Skeletal muscle satellite cell (primary cell): ENCODE results near the gene SCARF2.
"Not testable (repeated sequence)": the region's sequence is repeated elsewhere in the genome, so short reads cannot be mapped to it uniquely, and the experiment has no call there.

Source experiments
- H3K27me3 ChIP-seq: 2 replicates; pipeline ENCODE4 v1.7.0; 2013; ENCODE audit warnings: low read length; ENCODE audit not compliant: control insufficient read depth, insufficient read depth
- H3K36me3 ChIP-seq: 2 replicates; pipeline ENCODE4 v1.7.0; 2013; ENCODE audit warnings: mild to moderate bottlenecking, control low read depth, low read length; ENCODE audit not compliant: insufficient read depth
- H3K4me1 ChIP-seq: 2 replicates; pipeline ENCODE4 v1.7.0; 2013; ENCODE audit warnings: low read length; ENCODE audit not compliant: control insufficient read depth, insufficient read depth
- H3K4me2 ChIP-seq: 2 replicates; pipeline ENCODE4 v1.7.0; 2013; ENCODE audit warnings: mild to moderate bottlenecking, low read length
- H3K4me3 ChIP-seq: 2 replicates; pipeline ENCODE4 v1.7.0; 2013; ENCODE audit warnings: low read length
- H3K9ac ChIP-seq: 2 replicates; pipeline ENCODE4 v1.7.0; 2013; ENCODE audit warnings: mild to moderate bottlenecking, low read depth, low read length, moderate library complexity
- H3K9me3 ChIP-seq: replicated peaks from 2 replicates; pipeline ENCODE4 v1.7.0; 2013; ENCODE audit warnings: mild to moderate bottlenecking, control low read depth, low read length

SCARF2 gene

DNA sequence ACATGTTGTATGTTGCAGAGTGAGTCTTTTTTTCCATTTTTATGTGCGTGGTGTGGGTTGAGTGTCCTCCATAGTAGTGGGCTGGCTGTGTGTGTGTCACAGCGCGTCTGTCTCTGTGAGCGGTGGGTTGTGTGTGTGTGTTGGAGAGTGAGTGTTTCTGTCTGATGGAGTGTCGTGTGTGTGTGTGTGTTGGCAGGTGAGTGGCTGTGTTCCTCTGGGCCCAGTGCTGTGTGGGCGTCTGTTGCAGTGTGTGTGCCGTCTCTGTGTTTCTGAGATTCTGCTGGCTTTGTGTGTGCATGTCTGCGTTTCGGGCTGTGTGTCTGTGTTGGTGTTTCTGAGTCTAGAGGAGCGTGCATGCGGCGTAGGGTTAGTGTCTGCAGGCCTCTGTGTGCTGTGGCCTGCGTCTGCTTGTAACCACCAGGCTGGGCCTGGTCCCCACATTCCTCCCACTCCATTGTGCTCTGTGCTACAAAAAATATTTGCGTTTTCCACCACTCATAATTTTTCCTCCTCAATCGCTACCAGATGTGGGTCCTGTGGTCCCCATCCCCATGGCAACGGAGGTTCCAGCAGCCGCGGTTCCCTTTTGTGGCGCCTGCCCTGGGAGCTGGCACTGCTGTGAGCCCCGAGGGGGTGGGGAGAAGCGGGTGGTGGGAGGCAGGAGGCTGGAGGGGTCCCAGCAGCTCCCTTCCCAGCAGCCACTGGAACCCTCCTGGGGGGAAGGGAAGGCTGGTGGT, 15.2 kb downstream of the SCARF2 start:
- H3K9me3 ChIP-seq: no peaks in the 10 kb centered on the region
- no peak overlapping the region for H3K4me3 ChIP-seq
- no peak overlapping the region for H3K4me2 ChIP-seq
- H3K9ac ChIP-seq: no peak overlapping the region
- peaks cover 20% of the 10 kb centered on the region for H3K36me3 ChIP-seq
- H3K27me3 ChIP-seq: no peaks in the 10 kb centered on the region
- H3K4me1 ChIP-seq: peaks cover 5% of the 10 kb centered on the region

DNA sequence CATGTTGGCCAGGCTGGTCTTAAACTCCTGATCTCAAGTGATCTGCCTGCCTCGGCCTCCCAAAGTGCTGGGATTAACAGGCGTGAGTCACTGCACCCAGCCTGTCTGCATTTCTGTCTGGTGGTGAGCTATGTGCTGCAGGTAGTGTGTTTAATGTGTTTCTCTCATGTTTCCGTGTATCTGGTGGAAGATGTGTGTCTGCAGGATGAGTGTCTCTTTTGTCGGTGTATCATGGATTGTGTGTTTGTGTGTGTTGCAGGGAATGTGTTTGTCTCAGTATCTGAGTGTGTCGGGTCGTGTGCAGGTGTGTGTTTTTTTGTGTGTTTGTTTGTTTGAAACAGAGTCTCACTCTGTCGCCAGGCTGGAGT, 16.1 kb downstream of the SCARF2 start:
- Histone ChIP-seq H3K4me1 (peaks cover 5% of the 10 kb centered on the region), H3K27me3 (no peaks in the 10 kb centered on the region), H3K9me3 (no peaks in the 10 kb centered on the region), H3K4me3 (no peak overlapping the region), H3K36me3 (peaks cover 13% of the 10 kb centered on the region), H3K9ac (no peak overlapping the region), H3K4me2 (no peak overlapping the region)

GRCh38 chr22:20420157-20420842, 17.3 kb downstream of the SCARF2 start:
- H3K4me3 ChIP-seq: no peak overlapping the region
- no peaks in the 10 kb centered on the region for H3K9me3 ChIP-seq
- peaks cover 5% of the 10 kb centered on the region for H3K4me1 ChIP-seq
- H3K9ac ChIP-seq: no peak overlapping the region
- H3K36me3 ChIP-seq: peaks cover 10% of the 10 kb centered on the region
- no peaks in the 10 kb centered on the region for H3K27me3 ChIP-seq
- H3K4me2 ChIP-seq: no peak overlapping the region

DNA sequence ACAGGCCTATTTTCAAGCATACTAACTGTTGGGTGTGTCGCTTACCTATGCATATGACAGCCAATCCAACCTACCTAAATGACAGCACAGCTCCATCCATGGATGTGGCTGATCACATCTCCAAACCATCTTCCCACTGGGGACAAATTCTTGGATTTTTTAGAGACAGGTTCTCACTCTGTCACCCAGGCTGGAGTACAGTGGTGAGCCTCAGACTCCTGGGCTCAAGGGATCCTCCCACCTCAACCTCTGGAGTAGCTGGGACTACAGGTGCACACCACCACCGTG, 18.0 kb downstream of the SCARF2 start:
- Histone ChIP-seq H3K4me1 (peaks cover 5% of the 10 kb centered on the region), H3K9me3 (no peaks in the 10 kb centered on the region), H3K4me2 (no peak overlapping the region), H3K4me3 (no peak overlapping the region), H3K27me3 (no peaks in the 10 kb centered on the region), H3K9ac (no peak overlapping the region), H3K36me3 (peaks cover 4% of the 10 kb centered on the region)

DNA sequence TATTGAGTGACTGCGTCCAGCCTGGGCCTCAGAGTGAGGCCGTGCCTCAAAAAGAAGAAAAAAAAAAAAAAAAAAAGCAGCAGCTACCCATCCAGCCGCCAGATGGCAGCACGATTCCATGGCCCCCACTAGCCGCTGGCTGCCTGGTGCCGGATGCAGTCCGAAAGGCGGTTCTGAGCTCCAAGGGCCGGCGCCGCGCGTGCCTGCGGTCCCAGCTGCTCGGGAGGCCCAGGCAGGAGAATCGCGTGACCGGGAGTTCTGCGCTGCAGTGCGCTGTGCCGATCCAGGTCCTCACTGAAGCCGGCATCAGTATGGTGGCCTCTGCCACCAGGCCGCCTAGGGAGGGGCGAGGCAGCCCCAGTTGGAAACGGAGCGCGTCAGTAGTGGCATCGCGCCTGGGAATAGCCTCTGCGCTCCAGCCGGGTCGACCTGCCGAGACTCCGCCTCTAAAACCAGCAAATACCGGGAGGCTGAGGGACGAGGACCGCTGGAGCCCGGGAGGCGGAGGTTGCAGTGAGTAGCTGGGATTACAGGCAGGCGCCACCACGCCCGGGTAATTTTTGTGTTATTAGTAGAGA, 19.3 kb downstream of the SCARF2 start:
- Histone ChIP-seq H3K27me3 (peaks cover 7% of the 10 kb centered on the region), H3K4me1 (peaks cover 5% of the 10 kb centered on the region), H3K36me3 (no peaks in the 10 kb centered on the region), H3K9me3 (no peaks in the 10 kb centered on the region), H3K9ac (peak overlapping the region; percentile 62), H3K4me2 (peak overlapping the region; percentile 90), H3K4me3 (peak overlapping the region; percentile 70)

DNA sequence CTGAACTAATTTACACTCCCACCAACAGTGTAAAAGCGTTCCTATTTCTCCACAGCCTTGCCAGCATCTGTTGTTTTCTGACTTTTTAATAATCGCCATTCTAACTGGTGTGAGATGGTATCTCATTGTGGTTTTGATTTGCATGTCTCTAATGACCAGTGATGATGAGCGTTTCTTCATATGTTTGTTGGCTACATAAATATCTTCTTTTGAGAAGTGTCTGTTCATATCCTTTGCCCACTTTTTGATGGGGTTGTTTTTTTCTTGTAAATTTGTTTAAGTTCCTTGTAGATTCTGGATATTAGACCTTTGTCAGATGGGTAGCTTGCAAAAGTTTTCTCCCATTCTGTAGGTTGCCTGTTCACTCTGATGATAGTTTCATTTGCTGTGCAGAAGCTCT, 21.9 kb downstream of the SCARF2 start:
- H3K4me1 ChIP-seq, H3K9me3 ChIP-seq, H3K36me3 ChIP-seq, H3K4me2 ChIP-seq, H3K4me3 ChIP-seq, H3K9ac ChIP-seq: not testable (repeated sequence)
- peaks cover 13% of the 10 kb centered on the region for H3K27me3 ChIP-seq

GRCh38 chr22:20415241-20415640, 22.4 kb downstream of the SCARF2 start:
- H3K36me3 ChIP-seq, H3K9ac ChIP-seq, H3K4me1 ChIP-seq, H3K4me2 ChIP-seq, H3K4me3 ChIP-seq, H3K9me3 ChIP-seq: not testable (repeated sequence)
- H3K27me3 ChIP-seq: peaks cover 13% of the 10 kb centered on the region

GRCh38 chr22:20414450-20414849, 23.2 kb downstream of the SCARF2 start:
- Histone ChIP-seq H3K9ac (no peak overlapping the region), H3K4me3 (no peak overlapping the region), H3K4me1 (peaks cover 5% of the 10 kb centered on the region), H3K4me2 (no peak overlapping the region), H3K36me3 (no peaks in the 10 kb centered on the region), H3K27me3 (peaks cover 13% of the 10 kb centered on the region), H3K9me3 (no peaks in the 10 kb centered on the region)

DNA sequence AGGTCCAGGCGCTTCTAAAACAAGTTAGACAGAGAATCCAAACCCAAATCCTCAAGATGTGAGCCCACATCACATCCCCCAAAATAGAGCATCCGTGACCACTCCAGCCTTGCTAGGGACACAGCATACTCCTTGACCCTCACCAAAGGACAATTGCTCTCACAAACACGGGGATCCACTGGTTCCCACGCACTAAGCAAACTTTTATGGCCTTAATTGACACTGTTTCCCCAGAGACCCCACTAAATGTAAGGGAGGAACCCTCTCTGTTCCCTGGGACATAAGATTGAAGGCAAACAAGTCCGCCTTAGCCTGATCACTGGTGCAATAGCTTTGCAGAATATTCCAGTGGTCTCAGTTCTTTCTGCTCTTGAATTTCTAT, 23.6 kb downstream of the SCARF2 start:
- Histone ChIP-seq H3K9ac (no peak overlapping the region), H3K27me3 (peaks cover 13% of the 10 kb centered on the region), H3K4me2 (no peak overlapping the region)

DNA sequence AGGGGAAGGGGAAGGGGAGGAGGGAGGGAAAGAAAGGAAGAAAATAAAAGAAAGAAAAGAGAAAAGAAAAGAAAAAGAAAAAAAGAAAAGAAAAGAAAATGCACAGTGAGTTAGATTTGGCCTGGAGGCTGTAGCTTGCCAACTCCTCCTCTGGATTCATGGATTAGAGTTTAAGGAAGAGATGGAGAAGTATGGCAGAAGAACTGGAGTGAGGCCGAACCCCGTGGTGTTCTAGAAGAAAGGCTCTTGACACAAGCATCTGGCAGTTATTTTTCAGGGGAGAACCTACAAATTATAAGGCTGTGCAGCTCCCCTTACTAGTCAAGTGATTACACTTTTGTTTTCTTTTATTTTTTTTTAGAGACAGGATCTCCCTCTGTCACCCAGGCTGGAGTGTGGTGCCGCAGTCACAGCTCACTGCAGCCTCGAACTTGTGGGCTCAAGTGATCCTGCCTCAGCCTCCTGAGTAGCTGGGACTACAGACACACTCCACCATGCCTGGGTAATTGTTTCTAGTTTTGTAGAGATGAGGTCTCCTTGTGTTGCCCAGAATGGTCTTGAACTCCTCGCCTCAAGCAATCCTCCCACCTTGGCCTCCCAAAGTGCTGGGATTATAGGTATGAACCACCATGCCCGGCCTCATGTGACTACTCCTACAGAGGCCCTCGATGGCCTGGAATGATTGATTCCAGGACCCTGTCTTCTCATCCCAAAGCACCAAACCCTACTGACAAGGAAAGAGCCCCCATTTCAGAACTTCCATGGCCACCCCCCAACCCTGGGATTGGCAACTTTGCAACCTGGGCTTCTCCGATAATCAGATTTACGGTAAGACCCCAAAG, 24.2 kb downstream of the SCARF2 start:
- Histone ChIP-seq H3K4me3 (no peak overlapping the region), H3K9me3 (no peaks in the 10 kb centered on the region), H3K9ac (no peak overlapping the region), H3K27me3 (peaks cover 13% of the 10 kb centered on the region), H3K36me3 (no peaks in the 10 kb centered on the region), H3K4me2 (no peak overlapping the region), H3K4me1 (peaks cover 3% of the 10 kb centered on the region)

More for the DNA sequence above, 23.6 kb downstream of the SCARF2 start:
- Histone ChIP-seq H3K4me3 (no peak overlapping the region), H3K36me3 (no peaks in the 10 kb centered on the region), H3K9me3 (no peaks in the 10 kb centered on the region), H3K4me1 (peaks cover 5% of the 10 kb centered on the region)

- Histone ChIP-seq H3K4me2 (no peak overlapping the region), H3K27me3 (peaks cover 13% of the 10 kb centered on the region), H3K9ac (no peak overlapping the region), H3K9me3 (no peaks in the 10 kb centered on the region), H3K4me3 (no peak overlapping the region), H3K36me3 (no peaks in the 10 kb centered on the region), H3K4me1 (no peaks in the 10 kb centered on the region)
These were observed 25.0 kb downstream of the SCARF2 start for GRCh38 chr22:20412474-20413216.
